Measurements from ENCODE around the gene ZNF675.
"Not testable (repeated sequence)": the region's sequence is repeated elsewhere in the genome, so short reads cannot be mapped to it uniquely, and the experiment has no call there.

The ZNF675 gene

DNA sequence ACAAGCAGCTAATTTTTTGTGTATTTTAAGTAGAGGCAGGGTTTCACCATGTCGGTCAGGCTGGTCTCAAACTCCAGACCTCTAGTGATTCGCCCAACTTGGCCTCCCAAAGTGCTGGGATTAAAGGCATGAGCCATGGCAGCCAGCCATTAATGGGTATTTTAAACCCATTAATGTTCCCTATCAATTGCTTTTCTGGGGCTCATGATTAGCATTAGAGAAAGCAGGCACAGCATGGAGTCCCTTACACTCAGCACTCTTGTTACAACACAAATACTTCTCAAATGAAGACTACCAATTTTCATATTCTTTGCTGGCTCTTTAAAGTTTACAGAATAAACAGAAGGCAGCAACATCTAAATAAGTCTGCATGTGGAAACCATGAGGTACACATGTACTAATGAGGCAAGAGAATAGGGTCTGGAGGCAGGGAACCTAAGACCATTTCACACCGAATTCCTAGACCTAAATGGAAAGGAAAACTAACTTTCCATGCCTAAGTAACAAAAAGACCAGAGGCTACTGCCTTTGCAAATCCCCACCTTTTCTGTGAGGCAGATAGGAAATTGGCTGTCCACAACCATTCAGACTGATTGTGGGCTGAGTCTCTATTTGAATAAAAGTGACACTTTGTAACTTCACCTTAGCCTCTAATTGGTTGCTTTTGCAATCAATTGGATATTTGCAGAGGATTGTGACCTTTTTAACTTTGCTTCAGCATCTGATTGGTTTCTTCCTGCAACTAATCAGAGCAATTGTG, 21.2 kb downstream of the ZNF675 start:
- TF ChIP-seq, protein P1, sequence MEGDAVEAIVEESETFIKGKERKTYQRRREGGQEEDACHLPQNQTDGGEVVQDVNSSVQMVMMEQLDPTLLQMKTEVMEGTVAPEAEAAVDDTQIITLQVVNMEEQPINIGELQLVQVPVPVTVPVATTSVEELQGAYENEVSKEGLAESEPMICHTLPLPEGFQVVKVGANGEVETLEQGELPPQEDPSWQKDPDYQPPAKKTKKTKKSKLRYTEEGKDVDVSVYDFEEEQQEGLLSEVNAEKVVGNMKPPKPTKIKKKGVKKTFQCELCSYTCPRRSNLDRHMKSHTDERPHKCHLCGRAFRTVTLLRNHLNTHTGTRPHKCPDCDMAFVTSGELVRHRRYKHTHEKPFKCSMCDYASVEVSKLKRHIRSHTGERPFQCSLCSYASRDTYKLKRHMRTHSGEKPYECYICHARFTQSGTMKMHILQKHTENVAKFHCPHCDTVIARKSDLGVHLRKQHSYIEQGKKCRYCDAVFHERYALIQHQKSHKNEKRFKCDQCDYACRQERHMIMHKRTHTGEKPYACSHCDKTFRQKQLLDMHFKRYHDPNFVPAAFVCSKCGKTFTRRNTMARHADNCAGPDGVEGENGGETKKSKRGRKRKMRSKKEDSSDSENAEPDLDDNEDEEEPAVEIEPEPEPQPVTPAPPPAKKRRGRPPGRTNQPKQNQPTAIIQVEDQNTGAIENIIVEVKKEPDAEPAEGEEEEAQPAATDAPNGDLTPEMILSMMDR (IDR thresholded peaks at IDR 0.05; ENCODE audit: unreplicated experiment in 3 of 3), result no peak
- Mint-ChIP-seq H3K27me3 (ENCODE audit: low read depth) (no peaks in the 10 kb centered on the region), H3K4me3 (no peak overlapping the region), H3K4me1 (no peaks in the 10 kb centered on the region), H3K36me3 (ENCODE audit: low read depth) (peaks cover 98% of the 10 kb centered on the region), H3K9me3 (peaks cover 72% of the 10 kb centered on the region), H3K27ac (no peak overlapping the region)

DNA sequence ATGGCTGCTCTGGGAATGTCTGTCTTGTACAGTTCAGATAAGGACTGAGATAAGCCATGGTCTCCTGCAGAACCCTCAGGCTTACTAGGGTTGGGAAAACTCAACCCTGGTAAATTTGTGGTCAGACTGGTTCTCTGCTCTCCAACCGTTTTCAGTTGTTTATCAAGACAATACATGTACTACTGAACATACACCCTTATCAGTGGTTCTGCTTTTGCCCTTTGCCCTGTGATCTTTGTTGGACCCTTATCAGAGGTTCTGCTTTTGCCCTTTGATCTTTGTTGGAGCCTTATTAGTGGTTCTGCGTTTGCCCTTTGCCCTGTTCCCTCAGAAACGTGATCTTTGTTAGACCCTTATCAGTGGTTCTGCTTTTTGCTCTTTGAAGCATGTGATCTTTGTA, 37.2 kb downstream of the ZNF675 start:
- not testable (repeated sequence) for H3K27me3 Mint-ChIP-seq (ENCODE audit: low read depth); H3K4me1 Mint-ChIP-seq; H3K4me3 Mint-ChIP-seq; H3K27ac Mint-ChIP-seq
- Mint-ChIP-seq H3K36me3 (ENCODE audit: low read depth) (peaks cover 62% of the 10 kb centered on the region), H3K9me3 (peaks cover 58% of the 10 kb centered on the region)

Measured in nephron (organoid).